NOMO-1 treated with dmso at 0.1 percent for 144 hours (cell line): ENCODE data around the gene THSD4.

Experiments used
- DNase-seq: peaks from one replicate; lab custom pipeline; 2025; ENCODE audit not compliant: unreplicated experiment; lab: John Stamatoyannopoulos, UW

The THSD4 gene

DNA sequence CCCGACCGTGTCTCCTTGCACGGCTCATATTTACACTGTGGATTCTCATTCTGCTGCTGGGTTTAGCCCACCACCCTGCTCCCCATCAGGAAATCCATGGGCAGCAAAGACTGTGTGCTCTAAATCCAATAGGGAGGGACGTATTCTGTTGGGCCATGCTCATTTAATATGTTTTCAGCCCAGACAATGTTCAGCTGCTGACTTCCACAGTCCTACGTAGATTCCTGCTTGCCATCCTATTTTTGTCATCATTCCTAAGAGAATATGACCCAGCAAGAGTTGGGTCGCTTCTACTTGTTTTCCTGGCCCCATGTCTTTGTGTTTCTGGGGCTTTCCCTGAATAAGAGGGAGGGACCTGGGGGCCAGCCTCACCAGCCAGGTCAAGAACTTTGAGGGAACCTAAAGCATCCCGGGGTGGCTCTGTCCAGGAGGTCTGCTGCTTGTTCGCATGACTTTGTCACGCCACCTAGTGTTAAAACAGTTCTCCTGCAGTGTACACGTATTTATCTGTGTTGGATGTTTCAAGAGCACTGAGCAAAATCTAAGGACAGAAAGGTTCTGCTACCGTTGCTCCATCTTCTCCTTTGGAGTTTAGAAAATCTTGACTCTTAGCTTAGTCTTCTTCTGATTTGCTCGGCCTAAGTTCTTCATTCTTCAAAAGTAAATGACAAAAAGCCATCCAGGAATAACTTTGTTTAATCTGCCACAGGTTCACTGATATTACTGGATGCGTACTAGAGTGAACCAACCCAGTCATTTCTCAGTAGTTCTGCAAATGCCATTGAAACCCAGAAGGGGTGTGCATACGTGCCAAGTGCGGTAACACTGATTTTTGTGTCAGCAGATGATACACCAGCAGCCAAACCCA is 615.2 kb downstream of the THSD4 start:
- no peak for DNase-seq

- no peak for DNase-seq
Observed at GRCh38 chr15:71732636-71733035, 617.4 kb downstream of the THSD4 start.

- DNase-seq, result no peak
Observed at GRCh38 chr15:71733122-71733521, 617.9 kb downstream of the THSD4 start.

GRCh38 chr15:71734709-71735384 is 619.6 kb downstream of the THSD4 start:
- no peak for DNase-seq

GRCh38 chr15:71735385-71735757 is 620.1 kb downstream of the THSD4 start:
- no peak for DNase-seq

DNA sequence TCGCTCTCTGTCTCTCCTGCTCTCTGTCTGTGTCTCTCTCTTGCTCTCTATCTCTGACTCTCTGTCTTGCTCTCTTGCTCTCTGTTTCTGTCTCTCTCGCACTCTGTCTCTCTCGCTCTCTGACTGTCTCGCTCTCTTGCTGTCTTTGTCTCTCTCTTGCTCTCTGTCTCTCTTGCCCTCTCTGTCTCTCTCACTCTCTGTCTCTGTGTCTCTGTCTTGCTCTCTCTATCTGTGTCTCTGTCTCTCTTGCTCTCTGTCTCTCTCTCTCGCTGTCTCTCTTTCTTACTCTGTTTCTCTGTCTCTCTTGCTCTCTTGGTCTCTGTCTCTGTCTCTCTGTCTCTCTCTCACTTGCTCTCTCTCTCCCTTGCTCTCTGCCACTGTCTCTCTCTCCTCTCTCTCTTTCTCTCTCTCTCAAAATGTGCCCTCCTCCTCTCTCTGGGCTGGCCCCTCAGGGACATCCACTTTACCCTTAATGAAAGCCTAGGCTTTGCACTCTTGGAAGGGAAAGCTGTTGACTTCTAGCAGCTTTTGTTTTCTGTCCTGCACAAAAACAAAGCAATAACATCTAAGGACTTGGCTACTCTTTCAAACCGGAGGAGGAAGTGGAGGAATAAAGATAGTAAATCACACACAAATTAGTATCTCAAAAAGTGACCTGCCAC is 621.1 kb downstream of the THSD4 start:
- no peak for DNase-seq

DNA sequence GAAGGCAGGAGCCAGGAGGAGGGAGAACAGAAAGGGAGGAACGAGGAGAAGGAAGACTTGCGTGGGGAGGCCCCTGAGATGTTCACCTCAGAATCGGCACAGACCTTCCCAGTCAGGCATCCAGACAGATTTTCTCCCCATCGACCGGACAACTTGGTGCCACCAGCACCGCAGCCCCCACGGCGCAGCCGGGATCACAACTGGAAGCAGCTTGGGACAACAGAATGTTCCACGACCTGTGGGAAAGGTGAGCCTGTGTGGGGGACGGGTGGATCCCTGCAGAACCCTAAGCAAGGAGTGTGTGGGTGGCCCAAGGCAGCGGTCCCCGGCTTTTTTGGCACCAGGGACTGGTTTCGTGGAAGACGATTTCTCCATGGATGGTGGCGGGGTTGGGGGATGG is 622.5 kb downstream of the THSD4 start:
- DNase-seq, result no peak

DNA sequence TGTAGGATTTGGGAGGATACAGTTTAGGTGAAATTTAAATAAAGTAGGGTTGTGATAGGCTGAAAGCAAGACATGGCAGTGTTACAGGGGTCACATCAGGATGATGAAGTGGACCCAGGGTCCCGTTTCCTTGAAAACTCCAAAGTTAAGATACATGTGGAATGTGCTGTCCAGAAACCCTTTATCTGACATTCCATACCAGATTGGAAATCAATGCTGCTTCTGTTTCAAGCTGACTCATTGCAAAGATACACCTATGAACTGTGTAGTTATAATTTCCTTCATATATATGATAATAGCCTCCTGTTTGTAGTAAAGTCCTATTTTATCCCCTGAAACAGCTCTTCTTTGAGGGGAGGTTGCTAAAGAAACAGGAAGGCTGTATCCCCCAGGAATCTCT is 624.1 kb downstream of the THSD4 start:
- no peak for DNase-seq

DNA sequence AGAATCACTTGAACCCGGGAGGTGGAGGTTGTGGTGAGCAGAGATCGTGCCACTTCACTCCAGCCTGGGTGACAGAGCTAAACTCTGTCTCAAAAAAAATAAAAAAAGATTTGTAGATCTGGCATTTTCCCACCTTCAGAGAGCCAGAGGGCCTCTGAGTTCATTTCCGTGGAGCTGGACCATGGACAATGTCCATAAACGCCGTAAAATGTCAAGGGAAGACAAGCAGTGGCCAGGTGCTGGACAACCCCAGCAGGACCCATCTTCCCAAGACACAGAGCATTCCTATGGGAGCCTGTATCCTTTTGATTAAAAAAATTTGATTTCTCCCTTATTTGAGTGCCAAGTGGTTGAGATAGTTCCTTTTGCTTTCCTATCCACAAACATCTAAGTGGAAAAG is 627.7 kb downstream of the THSD4 start:
- DNase-seq, result no peak

GRCh38 chr15:71743861-71744382 is 628.7 kb downstream of the THSD4 start:
- DNase-seq, result no peak

DNA sequence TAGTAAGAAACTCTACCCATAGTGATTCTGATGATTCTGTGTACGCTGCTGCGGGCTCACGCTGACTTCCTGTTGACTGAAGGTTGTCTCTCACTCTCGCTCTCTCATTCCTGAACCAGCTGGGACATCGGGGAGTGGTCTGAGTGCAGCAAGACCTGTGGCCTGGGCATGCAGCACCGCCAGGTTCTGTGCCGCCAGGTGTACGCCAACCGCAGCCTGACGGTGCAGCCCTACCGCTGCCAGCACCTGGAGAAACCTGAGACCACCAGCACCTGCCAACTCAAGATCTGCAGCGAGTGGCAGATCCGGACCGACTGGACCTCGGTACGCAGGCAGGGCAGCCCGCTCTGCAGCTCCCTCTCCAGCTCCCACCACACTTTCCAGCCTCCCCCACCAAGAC is 631.4 kb downstream of the THSD4 start:
- DNase-seq, result no peak

- DNase-seq, result no peak
Observed at GRCh38 chr15:71747128-71748083, 632.1 kb downstream of the THSD4 start.

GRCh38 chr15:71748293-71748718 is 633.0 kb downstream of the THSD4 start:
- no peak for DNase-seq

- DNase-seq, result no peak
Observed at GRCh38 chr15:71749500-71749899, 634.2 kb downstream of the THSD4 start.

- DNase-seq, result no peak
Observed at GRCh38 chr15:71752128-71752527, 636.9 kb downstream of the THSD4 start.

GRCh38 chr15:71752604-71753289 is 637.5 kb downstream of the THSD4 start:
- DNase-seq, result no peak

DNA sequence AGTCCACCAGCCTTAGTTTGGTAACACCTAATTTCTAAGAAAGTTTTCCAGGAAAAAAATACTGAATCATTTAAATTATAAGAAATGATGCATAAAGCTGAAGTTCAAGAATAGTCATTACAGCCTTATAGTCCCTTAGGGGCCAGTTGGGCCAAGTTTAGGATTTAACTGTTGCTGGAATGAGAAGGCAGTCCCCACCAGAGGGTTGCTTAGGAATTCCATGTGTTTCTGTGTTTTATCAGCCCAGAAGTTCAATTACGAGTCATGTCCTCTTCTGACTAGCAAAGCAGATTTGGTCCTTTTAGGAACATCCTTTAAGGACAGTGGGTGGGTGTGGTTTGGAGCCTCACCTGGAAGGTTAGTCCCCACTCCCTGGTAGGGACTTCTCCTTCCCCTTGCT is 638.1 kb downstream of the THSD4 start:
- DNase-seq, result no peak

DNA sequence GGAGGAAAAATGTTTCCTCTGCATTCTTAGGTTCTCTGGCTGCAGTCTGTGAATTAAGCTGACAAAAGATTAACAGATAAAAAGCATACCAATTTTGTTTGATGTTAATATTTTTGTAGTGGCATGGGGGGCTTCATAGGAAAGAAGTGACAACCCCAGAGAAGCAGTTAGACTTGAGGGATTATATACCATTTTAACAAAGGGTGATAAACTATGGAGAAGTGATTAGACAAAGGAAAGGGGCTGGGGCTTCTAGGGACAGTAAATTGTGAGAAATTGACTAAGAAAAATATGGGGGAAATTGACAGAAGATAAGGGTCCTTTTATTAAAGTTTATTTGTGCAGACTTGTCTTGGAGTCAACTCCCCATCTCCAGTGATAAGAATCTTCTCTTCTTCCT is 639.4 kb downstream of the THSD4 start:
- no peak for DNase-seq

DNA sequence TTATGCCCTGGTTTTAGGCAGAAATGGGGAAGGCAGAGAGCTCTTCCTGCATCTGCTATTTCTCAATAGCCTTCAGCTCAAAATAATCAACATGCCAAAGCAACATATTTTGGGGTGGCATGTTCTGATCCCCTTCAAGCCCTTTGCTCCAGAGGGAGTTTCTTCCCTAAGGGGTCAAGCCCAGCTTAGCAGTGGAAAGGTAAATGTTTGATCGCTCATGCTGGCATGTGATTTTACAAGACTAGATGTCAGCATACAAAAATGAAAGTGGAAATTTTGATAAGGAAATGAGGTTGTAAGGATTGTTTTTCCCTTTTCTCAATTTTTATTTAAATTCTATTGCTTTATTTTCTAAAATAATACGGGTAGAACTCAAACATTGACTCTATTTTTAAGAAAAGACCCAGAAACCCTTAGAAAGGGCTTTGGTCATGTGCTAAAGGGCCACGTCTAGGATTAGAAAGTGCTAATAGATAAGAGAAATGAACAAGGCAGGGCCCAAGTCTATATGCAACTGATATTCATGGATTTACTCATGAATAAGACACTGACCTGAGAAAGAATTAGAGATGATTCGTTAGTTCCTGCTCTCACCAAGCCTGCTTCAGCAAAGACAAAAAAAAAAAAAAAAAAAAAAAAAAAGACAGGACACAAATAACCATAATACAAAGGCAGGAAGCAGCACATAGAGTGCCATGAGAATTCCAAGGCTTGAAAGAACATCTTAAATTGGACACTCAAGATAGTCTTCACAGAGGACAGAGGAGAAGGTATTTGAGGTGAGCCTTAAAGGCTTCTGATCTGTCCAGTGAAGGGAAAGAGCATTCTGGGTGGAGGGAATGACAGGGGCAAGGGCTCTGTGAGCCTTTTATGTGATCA is 640.1 kb downstream of the THSD4 start:
- no peak for DNase-seq
